Measurements from ENCODE around the gene STMN3. TPM values are rescaled to one million over a fixed set of nuclear protein-coding genes. Genes with fewer than 3 reads are reported as not detected.

STMN3 gene
- total RNA-seq, 1 donor from 2014 or later = 14.7 TPM

DNA sequence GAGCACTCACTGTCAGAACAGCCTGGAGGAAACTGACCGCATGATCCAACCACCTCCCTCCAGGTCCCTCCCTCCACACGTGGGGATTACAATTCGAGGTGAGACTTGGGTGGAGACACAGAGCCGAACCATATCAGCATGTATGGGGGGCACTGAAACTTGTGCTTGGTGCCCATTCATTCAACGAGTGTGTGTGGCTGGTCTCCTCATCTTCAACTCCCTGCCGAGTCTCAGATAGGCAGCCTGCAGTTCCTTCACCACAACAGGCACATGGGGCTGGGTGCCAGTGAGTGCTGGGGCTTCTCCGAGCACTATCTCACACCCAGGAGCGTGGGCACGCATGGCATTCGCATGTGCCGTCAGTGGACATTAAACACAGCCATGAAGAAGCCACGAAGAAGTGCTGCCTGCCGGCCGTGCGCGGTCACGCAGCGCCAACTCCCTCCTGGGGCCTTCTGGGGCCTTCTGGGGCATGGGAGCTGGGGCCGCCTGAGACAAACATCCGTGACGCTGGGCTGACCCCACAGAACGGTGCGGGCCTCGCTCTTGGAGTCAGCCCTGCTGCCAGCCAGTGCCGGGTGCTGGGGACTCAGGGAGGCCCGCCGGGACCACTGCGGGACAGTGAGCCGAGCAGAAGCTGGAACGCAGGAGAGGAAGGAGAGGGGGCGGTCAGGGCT, 4.2 kb upstream of the STMN3 start:
- intact Hi-C loops (cut with DNase I) = no loop called here
- Histone ChIP-seq H3K9me3 (no peaks in the 10 kb centered on the region), H3K4me3 (peak overlapping the region; percentile 81 to 84), H3K36me3 (peaks cover 0 to 13% of the 10 kb centered on the region in 2 donors), H3K4me1 (peaks cover 33% of the 10 kb centered on the region), H3K27ac (peak overlapping the region; percentile 85), H3K27me3 (no peaks in the 10 kb centered on the region)
- TF ChIP-seq POLR2A (IDR thresholded peaks at IDR 0.05) = no peak
- no peak for TF ChIP-seq POLR2AphosphoS5 (IDR thresholded peaks at IDR 0.05; ENCODE audit: insufficient read depth in 1 of 2, low read depth in 1 of 2)
- TF ChIP-seq CTCF (IDR thresholded peaks at IDR 0.05) = no peak
- no peak for DNase-seq (ENCODE audit: extremely low spot score in 2 of 2)

DNA sequence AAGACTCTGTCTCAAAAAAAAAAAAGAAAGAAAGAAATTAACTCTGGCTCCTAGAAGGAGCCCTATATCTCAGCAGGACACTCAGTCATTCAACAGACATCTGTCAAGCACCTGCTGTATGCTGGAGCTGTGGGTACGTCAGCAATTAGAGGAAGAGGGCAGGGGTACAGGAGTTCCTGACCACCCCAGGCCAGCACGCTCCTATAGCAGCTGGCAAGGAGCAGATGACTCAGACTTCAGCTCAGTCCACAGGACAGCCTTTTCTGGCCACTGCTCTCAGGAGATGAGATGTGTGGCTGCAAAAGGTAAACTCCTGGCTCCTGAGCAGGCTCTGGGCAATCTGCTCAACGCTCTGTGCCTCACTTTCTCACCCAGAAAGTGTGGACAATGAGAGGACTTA, 3.2 kb upstream of the STMN3 start:
- no peak overlapping the region for H3K4me3 ChIP-seq
- no peak overlapping the region for H3K27ac ChIP-seq
- intact Hi-C loops (cut with DNase I) = no loop called here
- TF ChIP-seq POLR2AphosphoS5 (IDR thresholded peaks at IDR 0.05; ENCODE audit: insufficient read depth in 1 of 2, low read depth in 1 of 2) = no peak
- no peak for TF ChIP-seq POLR2A (IDR thresholded peaks at IDR 0.05)
- no peak for TF ChIP-seq CTCF (IDR thresholded peaks at IDR 0.05)
- no peak for DNase-seq (ENCODE audit: extremely low spot score in 2 of 2)
- H3K4me1 ChIP-seq = peaks cover 43% of the 10 kb centered on the region
- peaks cover 0 to 6% of the 10 kb centered on the region in 2 donors for H3K36me3 ChIP-seq
- H3K9me3 ChIP-seq = no peaks in the 10 kb centered on the region
- no peaks in the 10 kb centered on the region for H3K27me3 ChIP-seq

- Histone ChIP-seq H3K9me3 (no peaks in the 10 kb centered on the region), H3K36me3 (no peaks in the 10 kb centered on the region), H3K4me1 (peaks cover 47% of the 10 kb centered on the region), H3K4me3 (no peak overlapping the region), H3K27ac (no peak overlapping the region), H3K27me3 (no peaks in the 10 kb centered on the region)
- intact Hi-C loops (cut with DNase I) = no loop called here
- no peak for DNase-seq (ENCODE audit: extremely low spot score in 2 of 2)
- no peak for TF ChIP-seq POLR2A (IDR thresholded peaks at IDR 0.05)
- TF ChIP-seq CTCF (IDR thresholded peaks at IDR 0.05) = no peak
- TF ChIP-seq POLR2AphosphoS5 (IDR thresholded peaks at IDR 0.05; ENCODE audit: insufficient read depth in 1 of 2, low read depth in 1 of 2) = no peak
Measured at GRCh38 chr20:63655249-63655648, 2.0 kb upstream of the STMN3 start.

DNA sequence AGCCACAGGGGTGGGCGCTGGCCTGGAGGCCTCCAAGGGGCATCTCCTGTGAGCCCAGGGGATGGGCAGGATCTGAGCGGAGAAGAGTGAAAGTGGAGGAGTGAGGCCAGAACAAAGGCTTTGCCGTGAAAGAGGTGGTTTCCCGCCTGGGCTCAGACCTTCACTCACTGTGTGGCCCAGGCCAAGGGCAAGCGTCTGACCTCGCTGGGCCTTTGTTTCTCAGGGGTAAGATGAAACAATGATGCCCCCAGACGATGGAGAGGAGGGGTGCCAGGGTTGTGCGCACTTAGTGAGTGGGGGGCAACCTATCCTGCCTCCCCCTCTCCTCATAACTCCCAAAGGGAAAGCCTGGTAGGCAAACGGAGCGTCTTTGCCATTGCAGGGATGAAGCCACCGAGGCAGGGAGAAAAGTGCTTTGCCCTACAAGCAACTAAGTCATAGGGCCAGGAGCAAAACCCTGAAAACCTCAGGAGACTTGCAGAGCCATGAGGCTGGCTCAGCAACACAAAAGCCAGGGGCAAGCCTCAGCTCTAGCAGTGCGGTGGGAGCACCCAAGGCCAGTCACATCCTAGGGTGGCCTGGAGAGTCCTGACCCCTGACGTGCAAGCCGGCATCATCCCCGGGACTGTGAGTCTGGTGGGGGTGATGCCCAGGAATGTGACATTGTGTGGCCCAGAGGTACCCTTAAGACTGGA, 897 bp upstream of the STMN3 start:
- H3K4me1 ChIP-seq = peaks cover 42% of the 10 kb centered on the region

DNA sequence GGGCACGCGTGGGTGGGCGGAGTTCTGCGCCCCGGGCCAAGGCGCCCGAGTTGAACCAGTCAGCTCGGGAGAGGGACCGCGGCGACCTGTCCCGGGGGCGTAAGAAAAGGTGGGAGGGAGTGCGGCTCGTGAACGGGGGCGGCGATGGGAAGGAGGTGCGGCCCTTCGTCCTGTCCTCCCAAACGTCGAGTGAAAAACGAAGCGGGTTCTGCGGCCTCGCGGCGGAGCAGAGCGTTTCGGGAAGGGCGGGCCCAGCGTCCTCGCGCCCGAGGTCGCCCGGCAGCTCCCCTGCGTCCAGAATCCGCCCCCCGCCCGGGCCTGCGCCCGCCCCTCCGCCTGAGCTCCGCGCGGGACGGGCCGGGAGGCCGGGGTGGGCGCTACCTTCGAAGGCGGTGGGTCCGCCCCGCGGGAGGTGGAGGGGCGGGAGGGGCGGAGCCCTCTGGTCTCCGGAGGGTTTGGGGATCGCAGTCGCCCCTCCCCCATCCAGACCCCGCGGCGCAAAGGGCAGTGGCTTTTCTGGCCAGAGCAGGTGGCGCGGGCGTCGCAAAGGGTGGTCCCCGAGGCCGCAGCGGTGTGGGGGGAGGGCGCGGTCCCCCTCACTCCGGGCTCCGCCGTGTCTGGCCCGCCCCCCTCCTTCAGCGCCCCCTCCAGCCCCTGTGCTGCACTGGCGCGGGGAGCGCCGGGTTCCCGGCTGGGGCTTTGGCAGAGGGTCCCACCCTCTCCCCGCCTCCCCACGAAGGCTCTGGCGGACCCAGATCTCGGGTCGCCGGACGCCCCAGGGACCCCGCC, 838 bp downstream of the STMN3 start:
- intact Hi-C loops (cut with DNase I) = no loop called here
- peak overlapping the region; percentile 74 for H3K27ac ChIP-seq
- no peak for TF ChIP-seq POLR2AphosphoS5 (IDR thresholded peaks at IDR 0.05; ENCODE audit: insufficient read depth in 1 of 2, low read depth in 1 of 2)
- TF ChIP-seq CTCF (IDR thresholded peaks at IDR 0.05) = no peak
- no peak for TF ChIP-seq POLR2A (IDR thresholded peaks at IDR 0.05)

More for the DNA sequence above, 897 bp upstream of the STMN3 start:
- Histone ChIP-seq H3K36me3 (no peaks in the 10 kb centered on the region), H3K4me3 (peak overlapping the region; percentile 52 to 81), H3K27ac (peak overlapping the region; percentile 74), H3K27me3 (no peaks in the 10 kb centered on the region), H3K9me3 (no peaks in the 10 kb centered on the region)
- intact Hi-C loops (cut with DNase I) = no loop called here
- no peak for DNase-seq (ENCODE audit: extremely low spot score in 2 of 2)
- no peak for TF ChIP-seq POLR2AphosphoS5 (IDR thresholded peaks at IDR 0.05; ENCODE audit: insufficient read depth in 1 of 2, low read depth in 1 of 2)

More for the DNA sequence above, 838 bp downstream of the STMN3 start:
- H3K9me3 ChIP-seq = no peaks in the 10 kb centered on the region
- DNase-seq (ENCODE audit: extremely low spot score in 2 of 2) = no peak
- H3K4me1 ChIP-seq = peaks cover 30% of the 10 kb centered on the region
- H3K4me3 ChIP-seq = peak overlapping the region; percentile 52 to 81
- no peaks in the 10 kb centered on the region for H3K27me3 ChIP-seq
- no peaks in the 10 kb centered on the region for H3K36me3 ChIP-seq

All from vagina (tissue), 2 donors.